Parathyroid adenoma (tissue), 2 donors: ENCODE results near the gene COX4I2.

ENCODE experiments used
- H2AFZ ChIP-seq: fragments of 300-600 bp; sonication (generic); one replicate; pipeline ENCODE4 v1.7.0; 2017; ENCODE audit warnings: antibody characterized with exemption, mild to moderate bottlenecking
- H3K27ac ChIP-seq: fragments of 300-600 bp; sonication (generic); one replicate; pipeline ENCODE4 v1.7.0; 2017
- H3K27me3 ChIP-seq: fragments of 300-600 bp; sonication (generic); one replicate; pipeline ENCODE4 v1.7.0; 2017; ENCODE audit warnings: low read length; ENCODE audit not compliant: control insufficient read depth, insufficient read depth
- H3K36me3 ChIP-seq: fragments of 300-600 bp; sonication (generic); one replicate; pipeline ENCODE4 v1.7.0; 2017; ENCODE audit warnings: low read length; ENCODE audit not compliant: control insufficient read depth, insufficient read depth
- H3K4me1 ChIP-seq: fragments of 300-600 bp; sonication (generic); one replicate; pipeline ENCODE4 v1.7.0; 2017; ENCODE audit warnings: control low read depth
- H3K4me2 ChIP-seq: fragments of 300-600 bp; sonication (generic); one replicate; pipeline ENCODE4 v1.7.0; 2017; ENCODE audit warnings: low read length
- H3K4me3 ChIP-seq: fragments of 300-600 bp; sonication (generic); one replicate; pipeline ENCODE4 v1.7.0; 2017; ENCODE audit warnings: low read depth, low read length
- H3K79me2 ChIP-seq: fragments of 300-600 bp; sonication (generic); one replicate; pipeline ENCODE4 v1.7.0; 2017; ENCODE audit warnings: control low read depth
- H3K9ac ChIP-seq: fragments of 300-600 bp; sonication (generic); one replicate; pipeline ENCODE4 v1.7.0; 2017; ENCODE audit warnings: mild to moderate bottlenecking
- H3K9me3 ChIP-seq: fragments of 300-600 bp; sonication (generic); one replicate; pipeline ENCODE4 v1.7.0; 2017; ENCODE audit warnings: low read length; ENCODE audit not compliant: control insufficient read depth
- CTCF ChIP-seq: fragments of 300-600 bp; sonication (generic); IDR thresholded peaks from one replicate; pipeline ENCODE4 v1.7.0; 2017; ENCODE audit warnings: antibody characterized with exemption, mild to moderate bottlenecking
- donor health status: primary hyperparathyroidism.

The COX4I2 gene

GRCh38 chr20:31597481-31597855, 40.2 kb upstream of the COX4I2 start:
- H3K27ac ChIP-seq: no peak overlapping the region
- H3K27me3 ChIP-seq: no peaks in the 10 kb centered on the region

GRCh38 chr20:31602431-31602778, 35.3 kb upstream of the COX4I2 start:
- H3K4me2 ChIP-seq: no peak overlapping the region
- TF ChIP-seq CTCF: no peak
- H3K4me3 ChIP-seq: no peak overlapping the region
- no peaks in the 10 kb centered on the region for H3K9me3 ChIP-seq
- H3K79me2 ChIP-seq: no peaks in the 10 kb centered on the region
- H3K27ac ChIP-seq: no peak overlapping the region
- H3K4me1 ChIP-seq: peaks cover 7% of the 10 kb centered on the region
- no peaks in the 10 kb centered on the region for H3K27me3 ChIP-seq
- H2AFZ ChIP-seq: no peak overlapping the region
- H3K9ac ChIP-seq: no peak overlapping the region
- H3K36me3 ChIP-seq: no peaks in the 10 kb centered on the region

More at GRCh38 chr20:31597481-31597855, 40.2 kb upstream of the COX4I2 start:
- H3K4me3 ChIP-seq: no peak overlapping the region
- no peak for TF ChIP-seq CTCF
- H3K79me2 ChIP-seq: no peaks in the 10 kb centered on the region
- H3K4me1 ChIP-seq: no peaks in the 10 kb centered on the region
- H3K9me3 ChIP-seq: no peaks in the 10 kb centered on the region
- H2AFZ ChIP-seq: no peak overlapping the region
- H3K36me3 ChIP-seq: no peaks in the 10 kb centered on the region
- H3K4me2 ChIP-seq: no peak overlapping the region
- H3K9ac ChIP-seq: no peak overlapping the region

GRCh38 chr20:31602779-31603441, 34.8 kb upstream of the COX4I2 start:
- no peaks in the 10 kb centered on the region for H3K36me3 ChIP-seq
- no peak for TF ChIP-seq CTCF
- H2AFZ ChIP-seq: no peak overlapping the region
- H3K4me1 ChIP-seq: peaks cover 7% of the 10 kb centered on the region
- no peaks in the 10 kb centered on the region for H3K9me3 ChIP-seq
- no peak overlapping the region for H3K9ac ChIP-seq
- peak overlapping the region; percentile 43 for H3K27ac ChIP-seq
- H3K27me3 ChIP-seq: no peaks in the 10 kb centered on the region
- H3K4me2 ChIP-seq: no peak overlapping the region
- H3K79me2 ChIP-seq: no peaks in the 10 kb centered on the region
- H3K4me3 ChIP-seq: no peak overlapping the region

GRCh38 chr20:31603822-31604566, 33.7 kb upstream of the COX4I2 start:
- no peaks in the 10 kb centered on the region for H3K36me3 ChIP-seq
- peak overlapping the region; percentile 77 for H3K4me2 ChIP-seq
- no peaks in the 10 kb centered on the region for H3K27me3 ChIP-seq
- H3K79me2 ChIP-seq: no peaks in the 10 kb centered on the region
- peak overlapping the region; percentile 80 for H3K27ac ChIP-seq
- no peaks in the 10 kb centered on the region for H3K9me3 ChIP-seq
- H2AFZ ChIP-seq: peak overlapping the region; percentile 6
- H3K9ac ChIP-seq: no peak overlapping the region
- H3K4me1 ChIP-seq: peaks cover 7% of the 10 kb centered on the region
- H3K4me3 ChIP-seq: peak overlapping the region; percentile 68
- TF ChIP-seq CTCF: no peak
